Epidermal melanocyte (primary cell): ENCODE data around the gene YOD1.

ENCODE experiments used
- DNase-seq: peaks from one replicate; pipeline ENCODE4 v3.0.0; 2011; ENCODE audit warnings: low spot score; ENCODE audit not compliant: insufficient read length

Gene YOD1

DNA sequence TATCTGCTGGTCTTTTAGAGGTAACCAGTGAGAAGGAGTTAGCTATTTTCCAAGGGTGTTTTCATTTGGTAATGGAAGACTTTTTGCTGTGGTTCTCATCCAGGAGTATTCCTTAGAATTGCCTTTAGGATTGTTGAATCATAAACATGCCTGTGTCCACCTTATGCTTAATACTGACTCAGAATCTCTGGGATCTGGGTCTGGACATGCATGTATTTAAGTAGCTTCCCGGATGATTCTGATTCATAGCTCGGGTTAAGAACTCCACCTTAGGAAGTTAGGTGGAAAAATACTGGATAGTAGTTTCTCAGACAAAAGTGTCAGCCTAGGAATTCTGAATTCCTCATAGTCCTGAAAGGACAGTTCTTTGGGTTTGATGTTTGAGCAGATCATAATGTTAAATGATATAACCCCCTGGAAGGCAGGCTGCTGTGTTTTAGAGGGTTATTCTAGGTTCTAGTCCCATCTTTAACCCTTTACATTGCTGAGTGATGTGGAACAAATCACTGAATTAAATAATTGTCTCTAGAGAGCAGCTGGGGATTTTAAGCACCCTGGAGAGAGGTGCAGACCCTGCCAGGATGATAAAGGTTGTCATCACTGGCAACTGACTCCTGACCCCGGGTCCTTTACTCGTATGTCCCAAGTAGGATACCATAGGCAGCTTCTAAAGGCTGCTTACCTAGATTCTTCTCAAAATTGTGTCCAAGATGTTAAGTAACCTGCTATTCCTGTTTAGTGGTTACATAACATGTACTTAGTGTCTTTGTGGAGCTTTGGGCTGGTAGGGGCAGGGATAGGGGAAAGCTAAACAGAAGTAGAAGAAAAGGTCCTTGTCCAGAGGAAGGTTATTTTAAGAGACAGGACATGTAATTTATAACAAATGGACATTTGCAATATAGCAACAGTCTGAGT lies 23.2 kb upstream of the YOD1 start:
- DNase-seq = no peak

DNA sequence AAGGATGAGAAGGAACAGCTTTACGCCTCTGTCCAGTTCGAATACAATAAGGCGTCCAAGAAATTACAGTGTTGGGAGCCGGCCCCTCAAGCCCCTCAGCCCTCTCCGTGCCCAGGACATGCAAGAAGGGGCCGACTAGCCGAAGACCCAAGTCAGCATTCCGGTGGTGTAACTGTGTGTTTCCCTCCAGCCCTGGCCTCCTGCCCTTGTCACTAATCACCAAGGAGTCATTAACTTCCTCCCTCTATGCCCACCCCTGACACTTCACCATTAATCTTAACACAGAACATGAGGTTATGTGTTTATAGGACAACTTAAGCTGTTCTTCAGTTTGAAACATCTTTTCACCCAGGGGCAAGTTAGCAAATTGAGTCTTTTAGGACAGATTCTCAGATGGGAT lies 21.2 kb upstream of the YOD1 start:
- DNase-seq = no peak

DNA sequence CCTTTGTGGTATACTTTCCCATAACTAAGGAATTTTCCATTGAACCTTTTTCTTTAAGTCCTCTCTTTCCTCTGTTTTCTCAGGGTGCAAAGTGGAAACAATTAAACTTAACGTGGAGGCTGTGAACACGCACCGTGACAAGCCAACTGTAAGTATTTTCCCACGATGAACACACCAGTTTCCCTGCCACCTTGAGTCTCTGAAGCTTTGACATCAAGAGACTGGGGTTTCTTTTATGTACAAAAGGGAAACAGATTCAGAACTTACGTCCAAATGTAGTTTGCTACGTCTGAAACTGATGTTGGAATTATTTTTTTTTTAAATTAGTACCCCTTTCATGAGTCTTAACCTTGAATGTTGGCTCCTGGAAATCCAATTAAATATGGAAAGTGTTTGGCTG lies 20.4 kb upstream of the YOD1 start:
- no peak for DNase-seq

DNA sequence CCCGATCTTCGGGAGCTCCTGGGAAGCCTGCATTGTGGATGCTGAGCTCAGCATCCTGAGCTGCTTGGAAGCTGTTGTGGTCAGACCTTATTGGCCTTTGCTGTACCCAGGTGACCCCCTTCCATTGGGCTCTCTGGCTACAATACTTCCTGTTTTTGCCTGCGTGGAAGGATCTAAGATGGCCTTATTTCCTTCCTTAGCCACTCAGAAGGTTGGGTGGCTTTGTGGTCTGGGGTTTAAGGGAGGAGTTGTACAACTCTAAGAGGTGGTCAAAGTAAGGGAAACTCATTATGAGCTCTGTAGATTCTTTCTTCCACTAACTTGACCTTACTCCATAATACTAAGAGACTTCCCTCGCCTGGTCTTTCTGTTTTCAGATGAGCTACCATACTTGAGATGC lies 19.8 kb upstream of the YOD1 start:
- no peak for DNase-seq

DNA sequence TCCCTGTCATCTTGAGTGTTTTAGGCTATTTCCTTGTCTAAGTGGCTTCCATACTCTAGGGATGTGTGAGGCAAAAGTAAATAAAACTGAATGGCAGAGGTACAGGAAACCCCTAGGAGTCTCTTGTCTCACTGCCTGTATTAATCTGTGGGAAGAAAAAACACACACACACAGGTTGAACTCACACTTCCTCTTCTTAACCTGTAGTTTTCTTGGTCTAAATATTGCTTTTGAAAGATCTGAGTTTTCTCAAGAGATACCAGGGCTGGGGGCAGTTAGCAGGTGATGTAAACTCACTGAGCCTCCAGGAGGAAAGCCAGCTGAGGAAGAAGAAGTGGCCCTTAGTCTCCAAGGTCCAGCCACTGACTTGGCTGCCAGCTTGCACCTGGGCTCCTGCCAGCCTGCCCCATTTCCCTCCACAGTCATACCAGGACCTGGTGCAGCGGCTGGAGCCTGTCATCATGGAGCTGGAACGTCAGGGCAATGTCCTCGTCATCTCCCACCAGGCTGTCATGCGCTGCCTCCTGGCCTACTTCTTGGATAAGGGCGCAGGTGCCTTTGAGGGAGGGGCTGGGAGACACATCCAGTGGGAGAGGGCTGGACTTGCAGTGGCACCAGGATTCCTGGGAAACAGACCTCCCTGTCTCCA lies 19.0 kb upstream of the YOD1 start:
- DNase-seq = no peak

DNA sequence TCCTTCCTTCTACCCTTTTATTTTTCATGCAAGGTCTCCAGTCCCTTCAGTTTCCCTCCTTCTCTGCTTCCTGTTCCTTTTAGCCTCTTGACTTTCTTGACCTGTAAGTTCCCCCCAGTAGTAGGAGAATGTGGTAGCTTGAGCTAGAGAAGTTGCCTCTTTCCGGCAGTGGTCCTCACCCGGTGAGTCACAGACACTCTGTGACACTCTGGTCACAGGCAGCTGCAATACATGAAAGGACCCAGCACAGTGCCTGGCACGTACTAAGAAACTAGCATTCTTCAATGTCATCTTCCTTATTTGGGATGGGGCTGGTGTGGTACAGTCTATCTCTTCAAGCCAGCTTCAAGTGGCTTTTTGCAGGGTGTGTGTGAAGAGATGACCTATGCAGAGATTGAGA lies 18.1 kb upstream of the YOD1 start:
- DNase-seq = no peak

DNA sequence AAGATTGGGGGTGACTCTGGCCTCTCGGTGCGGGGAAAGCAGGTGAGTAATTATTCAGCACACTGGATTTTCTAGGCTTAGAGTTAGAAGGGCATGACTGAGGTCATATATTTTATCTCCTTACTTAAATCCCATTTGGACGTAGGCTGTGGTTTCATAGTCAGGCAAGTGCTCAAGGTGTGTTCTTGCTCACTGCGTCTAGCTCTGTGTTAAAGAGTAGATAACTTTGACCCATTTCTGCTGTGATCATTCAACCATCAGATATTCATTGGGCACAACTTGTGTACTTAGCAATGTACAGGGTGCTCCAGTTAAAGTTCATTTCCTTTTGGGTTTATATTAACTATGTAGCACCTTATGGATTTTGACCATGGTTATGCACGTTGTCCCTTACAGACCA lies 16.7 kb upstream of the YOD1 start:
- no peak for DNase-seq

DNA sequence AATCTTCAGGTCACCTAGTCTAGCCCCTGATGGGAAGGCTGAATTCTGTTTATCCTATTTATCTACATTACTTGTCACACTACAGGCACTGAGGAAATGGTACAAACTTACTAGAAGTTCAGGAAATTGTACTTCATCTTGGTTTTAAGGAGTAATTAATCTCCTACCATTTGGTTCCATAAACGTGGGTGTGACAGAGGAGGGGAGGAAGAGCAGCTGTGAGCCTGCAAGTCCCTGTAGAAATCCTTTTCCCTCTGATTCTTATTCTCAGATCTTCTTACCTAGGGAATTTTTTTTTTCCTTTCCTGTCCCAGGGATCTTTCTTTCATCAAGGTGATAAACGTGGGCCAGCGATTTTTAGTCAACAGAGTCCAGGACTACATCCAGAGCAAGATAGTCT lies 16.2 kb upstream of the YOD1 start:
- DNase-seq = no peak

DNA sequence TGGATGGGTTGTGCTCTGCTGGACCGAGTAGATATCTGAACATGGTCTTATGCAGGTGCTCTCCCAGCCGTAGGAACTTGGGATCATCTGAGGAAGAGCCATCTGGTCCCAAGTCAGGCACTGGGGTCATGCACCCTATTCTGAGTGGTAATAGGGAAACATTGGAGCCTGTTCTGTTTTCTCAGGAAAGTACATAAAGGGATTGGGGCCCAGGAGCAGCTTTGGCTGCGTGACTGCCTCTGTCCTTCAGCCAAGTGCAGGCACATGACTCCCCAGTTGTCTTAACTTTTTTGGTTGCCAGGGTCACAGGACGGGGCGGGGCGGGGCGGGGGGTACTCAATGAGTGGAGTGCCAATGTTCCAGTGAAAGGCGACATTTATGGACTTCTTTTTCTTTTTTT lies 13.6 kb upstream of the YOD1 start:
- no peak for DNase-seq

DNA sequence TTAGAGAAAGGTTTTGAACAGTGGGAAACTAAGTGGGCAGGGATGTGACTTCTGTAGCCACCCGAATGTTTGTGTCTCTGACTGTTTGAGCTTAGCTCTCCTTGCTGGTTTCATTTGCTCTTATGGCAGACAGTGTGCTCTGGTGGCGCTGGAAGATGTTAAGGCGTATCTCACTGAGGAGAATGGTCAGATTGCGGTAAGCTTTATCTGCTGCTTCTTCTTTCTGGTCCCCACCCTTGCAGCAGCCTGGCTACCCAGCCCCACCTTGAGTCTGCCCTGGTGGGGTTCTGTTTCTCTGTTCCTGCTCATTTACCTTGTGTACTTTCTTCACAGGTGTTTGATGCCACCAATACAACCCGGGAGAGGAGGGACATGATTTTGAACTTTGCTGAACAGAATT lies 12.0 kb upstream of the YOD1 start:
- DNase-seq = no peak

DNA sequence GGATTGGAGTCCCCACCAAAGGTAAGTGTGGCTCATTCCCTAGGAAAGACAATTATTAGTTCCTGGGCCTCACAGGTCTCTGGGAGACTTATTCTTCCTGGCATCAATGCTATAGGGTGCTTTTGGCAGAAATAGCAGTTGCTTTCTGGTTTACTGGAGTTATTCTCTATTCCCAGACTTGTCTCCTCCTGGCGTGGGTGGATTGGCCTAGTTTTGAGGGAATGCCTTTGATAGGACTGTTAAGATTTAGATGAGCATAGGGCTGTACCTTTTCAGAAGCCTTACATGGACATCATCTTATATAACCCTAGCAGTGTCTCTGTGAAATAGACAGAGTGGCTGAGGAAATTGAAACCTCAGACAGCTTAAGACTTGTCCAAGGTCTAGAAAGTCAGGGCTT lies 11.1 kb upstream of the YOD1 start:
- no peak for DNase-seq

DNA sequence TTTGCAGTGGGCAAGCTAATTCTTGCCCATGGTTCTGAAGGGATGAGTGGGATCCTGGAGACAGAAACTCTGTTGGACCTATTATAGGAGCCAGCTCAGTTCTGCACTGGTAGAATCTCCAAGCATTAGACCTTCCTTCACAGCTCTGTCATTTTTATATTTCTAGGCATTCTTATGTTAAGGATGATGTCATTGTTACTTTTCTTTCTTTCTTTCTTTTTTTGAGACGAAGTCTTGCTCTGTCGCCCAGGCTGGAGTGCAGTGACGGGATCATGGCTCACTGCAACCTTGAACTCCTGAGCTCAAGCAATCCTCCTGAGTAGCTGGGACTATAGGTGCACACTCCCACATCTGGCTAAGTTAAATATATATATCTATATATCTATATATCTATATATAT lies 9.6 kb upstream of the YOD1 start:
- no peak for DNase-seq

DNA sequence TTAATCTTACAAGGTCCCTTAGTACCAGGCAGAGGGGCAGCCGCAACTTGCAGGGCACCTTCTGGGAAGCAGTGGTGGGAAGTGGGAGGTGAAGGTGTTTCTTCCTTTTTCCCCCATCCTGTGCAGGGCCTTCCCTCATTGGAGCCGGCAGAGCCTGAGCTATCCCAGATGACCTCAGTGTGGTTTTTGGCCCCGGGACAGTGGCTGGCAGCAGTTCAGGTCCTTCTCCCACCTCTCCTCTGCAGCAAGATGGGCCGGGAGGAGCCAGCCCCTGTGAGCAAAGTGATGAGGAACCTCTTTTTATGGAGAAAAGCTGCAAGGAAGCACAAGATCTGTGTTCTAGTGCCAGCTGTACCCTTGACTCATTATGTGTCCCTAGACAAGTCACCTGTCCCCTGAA lies 8.9 kb upstream of the YOD1 start:
- DNase-seq = no peak

DNA sequence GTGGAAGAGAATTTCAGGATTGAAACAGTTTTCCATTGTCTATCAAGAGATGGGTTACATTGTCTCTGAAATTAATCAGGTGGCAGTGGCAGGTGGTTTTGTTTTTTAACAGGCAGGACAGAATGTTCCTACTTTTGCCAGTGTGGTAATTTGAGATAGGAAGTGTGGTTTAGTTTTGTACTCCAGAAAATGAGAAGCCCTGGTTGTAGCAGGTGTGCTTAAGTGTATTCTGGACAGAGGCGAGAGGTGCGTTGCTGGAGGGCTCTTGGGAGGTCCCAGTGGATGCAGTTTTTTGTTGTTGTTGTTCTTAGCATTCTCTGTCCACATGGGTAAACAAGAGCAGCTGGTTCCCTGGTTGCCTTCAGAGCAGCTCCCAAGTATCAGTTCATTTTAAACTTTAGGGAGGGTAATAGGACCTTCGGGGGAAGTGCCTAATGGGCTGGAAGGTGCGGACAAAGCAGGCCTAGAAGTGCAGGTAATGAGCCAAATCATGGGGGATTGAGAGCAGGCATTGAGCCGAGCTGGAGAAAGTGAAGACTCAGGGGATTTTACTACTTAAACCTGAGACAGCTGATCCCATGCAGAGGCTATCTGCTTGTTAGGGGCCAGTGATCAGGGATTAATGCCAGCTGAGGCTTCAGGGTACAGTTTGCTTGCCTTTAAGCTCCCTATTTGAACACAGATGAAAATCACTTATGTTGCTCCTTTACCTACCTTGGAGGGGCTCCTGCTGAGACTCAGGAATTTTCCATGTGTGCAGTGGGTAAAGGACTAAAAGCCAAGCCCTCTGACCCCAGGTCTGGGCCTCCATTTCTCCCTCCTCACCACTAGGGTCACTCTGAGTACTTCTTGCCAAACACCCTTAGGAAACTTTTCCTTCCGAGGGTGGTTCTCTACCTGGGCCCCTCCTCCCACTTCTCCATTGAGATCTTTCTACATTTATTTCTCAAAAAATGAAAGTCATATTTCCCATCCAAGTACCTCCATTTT lies 8.2 kb upstream of the YOD1 start:
- DNase-seq = no peak

DNA sequence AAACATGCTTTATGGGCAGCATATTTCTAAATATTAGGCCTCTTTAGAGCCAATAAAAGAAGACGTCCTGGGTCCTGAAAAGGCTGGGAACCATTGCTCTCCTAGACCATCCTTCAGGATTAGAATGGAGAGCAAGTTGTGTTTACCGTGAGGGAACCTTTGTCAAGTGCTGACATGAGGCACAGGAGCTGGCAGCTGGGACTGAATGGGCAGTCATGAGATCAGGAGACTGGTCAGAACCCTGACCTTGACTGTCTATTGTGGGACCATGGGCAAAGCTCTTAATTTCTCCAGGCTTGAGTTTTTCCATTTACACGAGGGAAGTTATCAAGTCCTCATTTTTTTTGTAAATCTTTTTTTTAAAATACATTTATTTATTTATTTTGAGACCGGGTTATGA lies 7.2 kb upstream of the YOD1 start:
- DNase-seq = no peak

DNA sequence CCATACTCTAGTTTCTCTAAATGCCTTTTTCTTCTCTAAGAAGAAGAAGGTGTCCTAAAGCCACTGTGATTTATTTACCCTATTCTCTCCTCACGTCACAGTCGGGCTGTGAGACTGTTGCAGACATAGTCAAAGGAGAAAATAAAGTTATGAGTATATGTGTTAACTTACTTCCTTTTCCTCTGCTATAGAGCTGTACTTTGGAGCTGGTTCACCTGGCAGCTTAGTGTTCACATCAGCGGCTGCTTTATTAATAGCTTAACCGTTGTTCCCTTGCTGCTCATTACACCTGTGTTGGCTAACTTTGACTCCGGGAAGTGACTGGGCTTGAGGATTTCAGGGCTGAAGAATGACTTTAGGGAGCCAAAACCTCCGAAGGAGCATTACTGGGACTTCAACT lies 5.7 kb upstream of the YOD1 start:
- no peak for DNase-seq

DNA sequence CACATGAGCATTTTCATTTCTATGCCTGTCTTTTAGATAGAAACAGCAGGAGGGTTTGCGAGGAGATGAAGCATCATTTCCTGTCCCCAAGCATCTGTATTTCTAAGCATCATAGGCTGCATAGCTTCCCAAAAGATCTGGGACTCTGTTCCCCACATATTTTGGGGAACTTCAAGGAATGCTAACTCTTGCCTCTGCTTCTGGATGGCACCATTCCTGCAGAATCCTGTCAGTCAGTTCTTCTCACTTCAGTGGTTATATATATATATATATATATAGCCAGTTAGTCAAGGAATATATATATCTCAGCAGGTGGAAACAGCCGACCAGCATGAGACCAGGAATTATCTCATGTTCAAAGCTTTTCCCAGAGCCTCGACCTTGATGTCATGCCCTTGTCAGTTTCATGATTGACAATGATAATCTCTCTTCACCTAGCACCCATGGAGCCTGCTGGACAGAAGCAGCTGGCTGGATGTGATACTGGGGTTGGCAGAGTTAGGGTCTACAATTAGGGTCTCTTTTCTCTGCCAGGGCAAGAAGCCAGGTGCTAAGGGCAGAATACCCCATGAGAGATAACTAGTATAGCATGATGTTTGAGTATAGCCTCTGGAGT lies 4.5 kb upstream of the YOD1 start:
- no peak for DNase-seq

DNA sequence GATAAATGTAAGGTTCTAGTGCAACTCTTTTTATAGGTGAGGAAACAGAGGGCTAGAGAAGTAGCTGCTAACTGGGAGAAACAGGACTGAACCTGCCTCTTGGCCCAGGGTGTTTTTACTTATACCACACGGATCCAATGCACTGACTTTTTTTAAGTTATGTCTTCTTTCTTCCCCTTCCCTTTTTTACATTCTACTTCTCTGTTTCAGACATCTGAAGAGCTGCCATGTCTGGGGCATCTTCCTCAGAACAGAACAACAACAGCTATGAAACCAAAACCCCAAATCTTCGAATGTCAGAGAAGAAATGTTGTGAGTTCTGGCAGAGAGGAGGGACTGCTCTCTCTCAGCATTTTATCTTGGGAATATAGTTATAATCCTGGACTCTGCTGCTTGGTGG lies 3.5 kb upstream of the YOD1 start:
- DNase-seq = no peak

DNA sequence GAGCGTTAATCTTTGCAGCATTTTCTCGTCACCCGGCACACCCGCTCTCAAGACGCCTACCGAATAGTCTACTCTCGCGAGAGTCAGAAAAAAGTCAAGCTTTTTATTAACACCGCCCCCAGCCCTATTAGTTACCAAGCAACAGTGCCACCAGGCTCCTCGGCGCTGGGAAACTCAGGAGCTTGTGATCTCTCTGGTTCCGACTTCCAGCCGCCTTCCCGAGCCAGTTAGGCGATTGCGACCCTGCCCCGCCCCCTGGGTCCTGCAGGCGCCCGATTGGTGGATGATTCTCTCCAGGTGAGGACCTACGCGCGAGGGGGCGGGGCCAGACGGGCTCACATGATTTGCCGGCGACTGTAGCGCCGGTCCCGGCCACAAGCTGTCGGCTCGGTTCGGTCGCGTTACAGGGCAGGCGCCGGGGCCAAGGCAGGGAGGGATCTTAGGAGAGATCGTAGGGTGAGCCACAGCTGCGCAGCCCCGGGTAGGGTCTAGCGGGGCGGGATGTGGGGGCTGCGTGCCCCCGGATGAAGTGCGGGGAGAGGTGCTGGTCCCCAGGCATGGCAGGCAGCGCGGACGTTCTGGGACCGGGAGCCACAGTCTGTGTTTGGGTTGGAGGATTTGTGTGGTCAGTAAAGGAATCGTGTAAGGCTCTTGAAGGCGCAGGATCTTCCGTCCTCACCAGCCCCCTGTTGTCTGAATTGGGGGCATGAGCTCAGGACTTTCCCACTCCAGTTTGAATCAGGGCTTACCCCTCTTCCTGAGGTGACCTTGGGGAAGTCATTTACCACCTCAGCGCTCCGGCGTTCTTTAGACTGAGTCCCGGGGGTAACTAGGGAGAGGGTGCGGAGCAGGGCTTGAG lies 2.1 kb upstream of the YOD1 start, which contains the start of gene PFKFB2:
TSS of gene PFKFB2 (plus strand) at position 365 of the 859 bp plus-strand sequence. CDS start 1,443 bp downstream, outside the sequence.
- peak; percentile 77 for DNase-seq

DNA sequence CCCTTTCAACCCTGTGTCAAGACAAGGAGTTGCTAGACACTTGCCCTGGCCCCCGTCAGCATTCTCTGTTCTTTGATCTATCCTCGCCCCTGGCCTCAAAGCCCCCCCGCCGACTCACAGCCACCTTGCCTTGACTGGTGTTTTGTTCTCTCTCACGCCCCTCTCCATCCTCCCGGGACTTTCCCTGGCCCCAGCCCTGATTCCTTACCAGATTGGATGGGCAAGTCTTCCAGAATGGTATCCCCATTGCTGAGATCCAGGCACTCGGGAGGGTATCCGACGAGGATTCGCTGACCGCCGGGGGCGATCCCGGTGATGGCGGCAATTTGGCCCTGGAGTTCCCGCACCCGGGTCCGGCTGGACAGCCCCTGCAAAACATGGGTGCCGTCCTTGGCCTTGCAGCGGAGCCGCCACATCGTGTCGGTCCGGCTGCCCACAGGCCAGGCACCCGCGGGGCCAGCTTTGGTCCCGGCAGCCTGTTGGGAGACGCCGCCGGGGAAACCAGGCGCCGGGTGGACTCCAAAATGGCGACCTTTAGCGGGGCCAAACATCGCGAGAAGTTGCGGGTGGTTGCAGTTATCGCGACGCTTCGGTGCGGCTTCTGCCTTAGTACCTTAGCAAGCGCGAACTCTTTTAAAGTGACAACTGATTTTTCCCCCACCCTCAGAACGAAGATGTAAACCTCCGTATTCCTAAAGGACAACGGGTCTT lies 373 bp downstream of the YOD1 start:
- peak; percentile 86 for DNase-seq
